Amygdala (tissue), 56 donors: ENCODE data around the gene OSBPL6.
"Not testable (repeated sequence)": the region's sequence is repeated elsewhere in the genome, so short reads cannot be mapped to it uniquely, and the experiment has no call there.

ENCODE experiments used
- DNase-seq, 56 donors: peaks; one replicate each; lab custom pipeline; 2025; lab: John Stamatoyannopoulos, UW

The OSBPL6 gene

GRCh38 chr2:178193823-178194599, at the start of gene OSBPL6:
OSBPL6 (plus strand) TSS chr2:178194512; CDS start chr2:178306185, 111,673 bp downstream.
- peak in 54 of 56 donors; percentile 25 to 87 (median 67) for DNase-seq

- no peak for DNase-seq
Observed at GRCh38 chr2:178152033-178152432, 42.3 kb upstream of the OSBPL6 start.

DNA sequence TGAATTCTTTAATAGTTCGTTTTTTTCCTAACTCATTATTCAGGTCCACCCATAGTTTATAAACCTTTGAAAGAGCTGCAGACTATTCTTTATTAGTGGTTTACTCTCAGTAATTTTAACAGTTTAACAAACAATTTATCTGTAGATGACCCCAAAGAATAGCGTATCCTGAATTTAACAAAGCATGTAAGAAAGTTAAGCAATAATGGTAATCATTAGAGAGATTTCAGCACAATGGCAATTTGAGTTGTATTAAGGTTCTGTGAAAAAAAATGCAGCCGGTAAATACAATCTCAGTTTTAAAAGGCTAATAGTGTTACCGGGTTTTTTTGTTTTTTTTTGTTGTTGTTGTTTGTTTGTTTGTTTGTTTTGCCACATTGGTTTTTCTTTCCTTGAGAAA, 41.8 kb upstream of the OSBPL6 start:
- DNase-seq, result no peak

DNA sequence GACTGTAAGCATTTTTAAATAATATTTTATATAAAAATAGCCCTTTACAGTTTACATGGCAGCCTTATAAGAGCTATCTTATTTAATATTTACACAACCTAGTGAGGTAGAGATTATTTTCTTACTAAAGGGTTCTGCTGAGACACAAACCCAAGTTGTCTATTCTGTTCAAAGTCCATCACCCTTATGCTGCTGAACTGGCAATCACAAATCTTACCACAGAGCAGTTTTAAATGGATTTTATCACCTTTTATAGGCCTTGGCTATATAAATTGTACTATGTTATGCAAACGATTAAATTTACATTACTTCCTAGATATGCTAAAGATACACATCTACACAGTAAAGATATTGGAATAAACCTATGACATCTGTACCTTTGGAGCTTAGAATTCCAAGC, 41.3 kb upstream of the OSBPL6 start:
- no peak for DNase-seq

DNA sequence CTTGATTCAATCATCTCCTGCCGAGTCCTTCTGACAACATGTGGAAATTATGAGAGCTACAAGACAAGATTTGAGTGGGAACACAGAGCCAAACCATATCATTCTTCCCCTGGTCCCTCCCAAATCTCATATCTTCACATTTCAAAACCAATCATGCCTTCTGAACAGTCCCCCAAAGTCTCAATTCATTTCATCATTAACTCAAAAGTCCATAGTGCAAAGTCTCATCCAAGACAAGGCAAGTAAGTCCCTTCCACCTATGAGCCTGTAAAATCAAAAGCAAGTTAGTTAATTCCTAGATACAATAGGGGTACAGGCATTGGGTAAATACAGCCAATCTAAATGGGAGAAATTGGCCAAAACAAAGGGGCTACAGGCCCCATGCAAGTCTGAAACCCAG, 40.4 kb upstream of the OSBPL6 start:
- not testable (repeated sequence) for DNase-seq

- DNase-seq, result no peak
Observed at GRCh38 chr2:178155524-178155923, 38.8 kb upstream of the OSBPL6 start.

DNA sequence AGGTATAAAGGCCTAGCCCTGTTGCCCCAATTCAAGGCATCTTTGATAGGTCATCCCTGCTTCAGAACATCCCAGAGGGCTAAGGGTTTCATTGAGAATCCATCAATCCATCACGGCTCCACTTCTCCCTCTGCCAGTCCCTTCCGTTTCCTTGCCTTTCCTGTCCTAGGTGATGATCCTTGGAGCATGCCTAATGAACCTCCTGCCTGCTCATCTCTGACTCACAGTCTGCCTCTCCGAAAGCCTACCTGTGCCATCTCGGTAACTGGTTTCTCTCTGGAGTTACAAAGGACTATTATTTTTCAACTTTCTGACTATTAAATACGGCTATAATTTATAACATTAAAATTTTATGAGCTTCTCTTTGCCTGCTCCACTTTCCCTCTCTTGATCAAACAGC, 36.7 kb upstream of the OSBPL6 start:
- DNase-seq, result no peak

DNA sequence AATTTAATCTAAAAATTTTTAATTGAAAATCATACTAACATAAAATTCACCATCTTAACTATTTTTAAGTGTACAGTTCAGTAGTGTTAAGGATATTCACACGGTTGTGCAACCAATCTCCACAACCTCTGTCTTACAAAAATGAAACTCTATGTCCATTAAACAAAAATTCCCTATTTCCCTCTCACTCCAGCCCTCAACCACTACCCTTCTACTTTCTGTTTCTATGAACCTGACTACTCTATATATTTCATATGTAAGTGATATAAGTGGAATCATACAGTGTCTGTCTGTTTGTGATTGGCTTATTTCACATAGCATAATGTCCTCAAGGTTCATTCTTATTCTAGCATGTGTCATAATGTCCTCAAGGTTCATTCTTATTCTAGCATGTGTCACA, 34.3 kb upstream of the OSBPL6 start:
- no peak for DNase-seq

DNA sequence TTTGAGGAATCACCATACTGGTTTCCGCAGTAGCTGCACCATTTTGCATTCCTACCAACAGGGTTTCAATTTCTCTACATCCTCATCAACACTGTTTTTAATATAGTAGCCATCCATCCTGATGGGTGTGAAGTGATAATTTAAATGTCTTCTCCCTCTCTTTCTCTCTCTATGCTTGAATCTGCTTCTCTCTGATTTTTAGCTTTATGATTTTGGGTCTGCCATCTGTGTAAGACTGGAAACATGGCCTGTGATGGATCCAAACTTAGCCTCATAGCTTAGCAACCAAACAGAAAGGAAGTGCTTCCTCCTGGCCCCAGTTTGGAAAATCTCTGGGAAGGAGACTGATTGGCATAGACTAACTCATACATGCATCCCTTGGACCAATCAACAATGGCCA, 33.7 kb upstream of the OSBPL6 start:
- no peak for DNase-seq

GRCh38 chr2:178163395-178163794, 30.9 kb upstream of the OSBPL6 start:
- no peak for DNase-seq

GRCh38 chr2:178163911-178164310, 30.4 kb upstream of the OSBPL6 start:
- DNase-seq, result no peak

DNA sequence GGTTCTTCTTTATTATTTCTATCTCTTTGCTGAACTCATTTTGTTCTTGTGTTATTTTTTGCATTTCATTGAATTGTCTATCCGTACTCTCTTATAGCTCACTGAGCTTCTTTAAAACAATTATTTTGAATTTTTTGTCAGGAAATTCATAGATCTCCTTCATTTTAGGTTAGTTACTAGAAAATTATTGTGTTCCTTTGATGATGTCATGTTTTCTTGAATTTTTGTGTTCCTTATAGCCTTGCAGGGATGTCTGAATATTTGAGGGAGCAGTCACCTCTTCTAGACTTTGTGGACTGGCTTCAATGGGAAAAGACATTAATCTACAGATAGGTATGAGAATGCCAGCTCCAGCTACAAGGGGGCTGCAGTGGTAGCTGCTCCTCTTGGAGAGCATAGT, 20.7 kb upstream of the OSBPL6 start:
- DNase-seq, result no peak

GRCh38 chr2:178177066-178177679, 17.1 kb upstream of the OSBPL6 start:
- DNase-seq, result no peak

- not testable (repeated sequence) for DNase-seq
Observed at GRCh38 chr2:178180648-178181047, 13.7 kb upstream of the OSBPL6 start.

GRCh38 chr2:178187861-178188260, 6.5 kb upstream of the OSBPL6 start:
- no peak for DNase-seq

DNA sequence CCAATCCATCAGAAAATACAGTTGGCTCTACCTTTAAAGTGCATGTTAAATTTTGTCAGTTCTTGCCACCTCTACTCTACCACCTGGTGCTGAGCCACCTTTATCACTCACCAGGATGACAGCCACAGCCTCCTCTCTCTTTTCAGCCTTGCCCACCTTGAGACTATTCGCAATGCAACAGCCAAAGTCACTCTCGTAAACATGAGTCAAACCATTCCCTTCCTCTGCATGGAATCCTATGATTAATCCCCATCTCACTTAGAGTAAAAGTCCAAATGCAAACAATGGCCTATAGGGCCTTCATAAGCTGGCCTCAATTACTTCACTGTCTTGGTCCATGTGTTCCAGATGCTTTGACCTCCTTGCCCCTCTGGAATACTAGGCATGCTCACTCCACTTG, 5.8 kb upstream of the OSBPL6 start:
- DNase-seq, result no peak

- DNase-seq, result peak in 1 of 56 donors; percentile 14
Observed at GRCh38 chr2:178191004-178191508, 3.3 kb upstream of the OSBPL6 start.

GRCh38 chr2:178191511-178191910, 2.8 kb upstream of the OSBPL6 start:
- no peak for DNase-seq

DNA sequence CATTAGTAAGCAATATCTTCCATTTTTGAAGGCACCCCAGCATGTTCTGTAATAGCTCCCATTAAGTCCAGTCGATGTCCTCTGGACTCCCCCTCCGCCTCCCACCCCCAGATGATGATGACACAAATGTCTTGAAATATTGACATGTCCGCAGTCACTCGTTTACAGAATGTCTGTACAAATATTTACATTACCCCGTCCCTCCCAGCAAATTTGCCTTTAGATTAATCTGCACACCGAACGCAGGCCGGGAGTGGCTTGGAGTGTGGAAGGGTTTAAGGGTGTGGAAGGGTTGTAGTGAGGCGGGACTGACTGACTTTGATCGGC, 853 bp upstream of the OSBPL6 start:
- no peak for DNase-seq

DNA sequence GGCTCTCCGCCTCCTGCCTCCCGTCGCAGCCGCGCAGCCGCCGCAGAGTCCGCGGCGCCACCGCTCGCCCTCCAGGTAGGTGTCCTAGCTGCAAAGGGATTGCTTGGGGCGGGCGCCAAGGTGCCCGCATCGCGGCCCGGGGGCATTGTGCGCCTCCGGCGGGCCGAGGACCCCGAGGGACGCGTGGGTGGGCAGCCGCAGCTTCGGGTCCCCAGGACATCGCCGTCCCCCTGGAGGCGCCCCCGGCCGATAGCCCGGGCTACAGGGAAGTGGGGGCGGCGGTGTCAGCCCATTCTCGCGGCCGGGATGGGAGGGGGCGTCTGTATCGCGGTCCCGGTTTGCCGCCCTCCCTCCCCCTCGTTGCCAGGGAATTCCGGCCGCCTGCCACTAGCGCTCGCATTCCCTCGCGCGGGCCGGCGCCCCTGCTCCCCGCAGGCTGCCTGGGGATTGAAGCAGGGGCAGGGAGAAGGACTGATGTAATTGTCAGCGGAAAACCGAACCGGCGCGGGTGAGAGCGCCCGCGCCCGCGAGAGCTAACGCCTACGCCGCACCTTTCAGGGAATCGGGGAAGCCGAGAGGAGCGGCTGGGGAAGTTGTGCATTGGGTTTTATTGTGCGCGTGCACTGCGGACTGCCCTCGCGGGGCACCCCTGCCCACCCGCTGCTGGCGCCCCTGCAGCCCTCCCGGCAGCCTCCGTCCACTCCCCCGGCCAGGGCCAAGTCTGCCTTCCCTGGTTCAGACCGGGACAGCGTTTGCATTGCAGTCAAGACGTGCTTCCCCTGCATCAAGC, 483 bp downstream of the OSBPL6 start:
- peak in 48 of 56 donors; percentile 11 to 76 (median 48) for DNase-seq

DNA sequence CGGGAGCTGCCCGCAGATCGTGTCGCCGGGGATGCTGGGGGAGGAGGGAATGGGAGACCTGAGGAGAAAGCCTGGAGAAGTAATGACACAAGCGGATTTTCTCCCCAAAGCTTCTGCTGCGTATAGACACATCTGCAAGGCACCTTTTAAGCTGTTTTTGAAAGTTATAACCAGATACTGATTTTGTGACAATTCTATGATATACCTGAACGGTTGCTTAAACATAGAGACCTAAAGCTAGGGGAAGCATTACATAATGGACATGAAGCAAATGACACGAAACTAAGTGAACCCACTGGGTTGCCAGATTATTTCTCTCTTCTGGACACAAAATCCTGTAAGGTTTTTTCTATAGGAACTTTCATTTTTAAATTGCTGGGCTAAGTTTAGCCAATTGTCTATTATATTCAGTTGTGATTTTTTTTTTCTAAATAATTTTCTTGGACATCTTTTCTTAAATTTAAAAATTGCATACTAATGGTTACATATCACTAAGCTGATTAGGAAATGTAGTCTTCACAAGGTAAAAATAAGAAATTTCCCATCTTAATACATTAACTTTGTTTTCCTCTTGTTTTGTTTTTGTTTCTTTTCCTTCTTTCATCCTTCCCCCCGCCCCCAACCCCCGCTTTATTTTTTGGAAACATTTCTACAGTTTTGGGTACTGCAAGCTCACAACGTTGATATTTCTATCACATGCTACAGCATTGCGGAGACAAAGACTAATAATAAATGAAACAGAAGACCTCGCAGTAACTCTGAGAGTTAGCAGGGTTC, 1.3 kb downstream of the OSBPL6 start:
- no peak for DNase-seq
